ENCODE results near the gene OR52N4. TPM values are rescaled to one million over a fixed set of nuclear protein-coding genes. Genes with fewer than 3 reads are reported as not detected.
"Not testable (repeated sequence)": the region's sequence is repeated elsewhere in the genome, so short reads cannot be mapped to it uniquely, and the experiment has no call there.

The OR52N4 gene
- total RNA-seq, 2 donors from 2014 or later, result not detected

DNA sequence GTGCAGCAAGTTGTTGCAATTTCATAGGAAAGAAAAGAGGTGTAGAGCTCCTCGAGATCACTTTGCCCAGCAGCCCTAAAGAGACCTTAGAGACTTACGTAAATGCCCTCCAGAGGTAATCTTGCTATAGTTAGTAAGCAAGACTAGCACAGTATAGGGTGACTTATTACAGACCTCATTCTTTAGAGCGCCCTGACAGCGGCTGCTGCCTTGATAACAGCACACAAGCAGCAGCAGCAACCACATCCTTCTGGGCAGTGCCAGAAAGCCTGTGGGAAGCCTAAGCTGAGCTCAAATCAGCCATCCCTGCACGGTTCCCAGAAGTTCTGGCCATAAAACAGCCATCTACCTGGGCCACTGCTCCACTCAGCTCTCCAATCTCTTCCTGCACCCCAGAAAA lies 40.3 kb upstream of the OR52N4 start:
- H3K27me3 Mint-ChIP-seq (ENCODE audit: insufficient read depth), result no peaks in the 10 kb centered on the region

GRCh38 chr11:5716518-5716917 lies 37.5 kb upstream of the OR52N4 start:
- H3K9ac ChIP-seq (ENCODE audit: extremely low read depth, low read length, poor library complexity, severe bottlenecking); H3K27me3 Mint-ChIP-seq (ENCODE audit: insufficient read depth); DNase-seq; H3K4me3 ChIP-seq (ENCODE audit: low read length); H3K4me3 Mint-ChIP-seq; H3K27me3 ChIP-seq (ENCODE audit: control insufficient read depth, insufficient read depth, low read length, poor library complexity, severe bottlenecking); H3K27ac ChIP-seq (ENCODE audit: low read depth, low read length); H3K27ac Mint-ChIP-seq; H3K9me3 ChIP-seq (ENCODE audit: control insufficient read depth, low read length); H3K36me3 ChIP-seq (ENCODE audit: control insufficient read depth, insufficient read depth, low read length); H3K9me3 Mint-ChIP-seq; H3K4me1 ChIP-seq (ENCODE audit: control insufficient read depth, insufficient read depth, low read length); H3K36me3 Mint-ChIP-seq (ENCODE audit: low read depth); H3K4me1 Mint-ChIP-seq: not testable (repeated sequence)
- WGBS, 2 experiments (ENCODE audit: insufficient coverage in 1 of 2, insufficient read length in 1 of 2), result no CpG with 5 or more reads among the region's 1 CpG

More for the DNA sequence above, 40.3 kb upstream of the OR52N4 start:
- Mint-ChIP-seq H3K27ac (no peak overlapping the region), H3K36me3 (ENCODE audit: low read depth) (no peaks in the 10 kb centered on the region), H3K9me3 (peaks cover 9% of the 10 kb centered on the region), H3K4me3 (no peak overlapping the region), H3K4me1 (no peaks in the 10 kb centered on the region)
- no peaks in the 10 kb centered on the region for H3K9me3 ChIP-seq (ENCODE audit: control insufficient read depth, low read length)
- H3K9ac ChIP-seq (ENCODE audit: extremely low read depth, low read length, poor library complexity, severe bottlenecking), result no peak overlapping the region
- TF ChIP-seq, protein P1, sequence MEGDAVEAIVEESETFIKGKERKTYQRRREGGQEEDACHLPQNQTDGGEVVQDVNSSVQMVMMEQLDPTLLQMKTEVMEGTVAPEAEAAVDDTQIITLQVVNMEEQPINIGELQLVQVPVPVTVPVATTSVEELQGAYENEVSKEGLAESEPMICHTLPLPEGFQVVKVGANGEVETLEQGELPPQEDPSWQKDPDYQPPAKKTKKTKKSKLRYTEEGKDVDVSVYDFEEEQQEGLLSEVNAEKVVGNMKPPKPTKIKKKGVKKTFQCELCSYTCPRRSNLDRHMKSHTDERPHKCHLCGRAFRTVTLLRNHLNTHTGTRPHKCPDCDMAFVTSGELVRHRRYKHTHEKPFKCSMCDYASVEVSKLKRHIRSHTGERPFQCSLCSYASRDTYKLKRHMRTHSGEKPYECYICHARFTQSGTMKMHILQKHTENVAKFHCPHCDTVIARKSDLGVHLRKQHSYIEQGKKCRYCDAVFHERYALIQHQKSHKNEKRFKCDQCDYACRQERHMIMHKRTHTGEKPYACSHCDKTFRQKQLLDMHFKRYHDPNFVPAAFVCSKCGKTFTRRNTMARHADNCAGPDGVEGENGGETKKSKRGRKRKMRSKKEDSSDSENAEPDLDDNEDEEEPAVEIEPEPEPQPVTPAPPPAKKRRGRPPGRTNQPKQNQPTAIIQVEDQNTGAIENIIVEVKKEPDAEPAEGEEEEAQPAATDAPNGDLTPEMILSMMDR (conservative IDR thresholded peaks at IDR 0.05), result no peak
- WGBS, 2 experiments (ENCODE audit: insufficient coverage in 1 of 2, insufficient read length in 1 of 2), result 85 to 91% methylated on average over 3 to 5 of the region's 5 CpGs
- DNase-seq, result no peak
- H3K27me3 ChIP-seq (ENCODE audit: control insufficient read depth, insufficient read depth, low read length, poor library complexity, severe bottlenecking), result no peaks in the 10 kb centered on the region
- H3K4me1 ChIP-seq (ENCODE audit: control insufficient read depth, insufficient read depth, low read length), result no peaks in the 10 kb centered on the region
- no peak overlapping the region for H3K4me3 ChIP-seq (ENCODE audit: low read length)
- no peak overlapping the region for H3K27ac ChIP-seq (ENCODE audit: low read depth, low read length)
- no peaks in the 10 kb centered on the region for H3K36me3 ChIP-seq (ENCODE audit: control insufficient read depth, insufficient read depth, low read length)

GRCh38 chr11:5719703-5720495 lies 34.1 kb upstream of the OR52N4 start:
- Histone ChIP-seq H3K27me3 (ENCODE audit: control insufficient read depth, insufficient read depth, low read length, poor library complexity, severe bottlenecking) (no peaks in the 10 kb centered on the region), H3K9ac (ENCODE audit: extremely low read depth, low read length, poor library complexity, severe bottlenecking) (no peak overlapping the region), H3K4me1 (ENCODE audit: control insufficient read depth, insufficient read depth, low read length) (no peaks in the 10 kb centered on the region), H3K9me3 (ENCODE audit: control insufficient read depth, low read length) (no peaks in the 10 kb centered on the region), H3K36me3 (ENCODE audit: control insufficient read depth, insufficient read depth, low read length) (no peaks in the 10 kb centered on the region), H3K27ac (ENCODE audit: low read depth, low read length) (no peak overlapping the region), H3K4me3 (ENCODE audit: low read length) (no peak overlapping the region)
- Mint-ChIP-seq H3K4me1 (no peaks in the 10 kb centered on the region), H3K27me3 (ENCODE audit: insufficient read depth) (no peaks in the 10 kb centered on the region), H3K36me3 (ENCODE audit: low read depth) (no peaks in the 10 kb centered on the region), H3K27ac (no peak overlapping the region), H3K9me3 (peaks cover 9% of the 10 kb centered on the region), H3K4me3 (no peak overlapping the region)
- DNase-seq, result no peak
- 98% methylated on average over 2 of the region's 3 CpGs; no CpG with 5 or more reads in 1 of the 2 experiments for WGBS, 2 experiments (ENCODE audit: insufficient coverage in 1 of 2, insufficient read length in 1 of 2)
- TF ChIP-seq, protein P1 (conservative IDR thresholded peaks at IDR 0.05), result no peak
